HG03354 (cell line): ENCODE results near the gene SLC7A1.

Experiments used
- ATAC-seq: cut with Tn5 transposase; IDR thresholded peaks from one replicate; pipeline ENCODE4 v1.9.1; 2021; ENCODE audit warnings: mild to moderate bottlenecking; ENCODE audit not compliant: unreplicated experiment, poor library complexity, severe bottlenecking

Gene SLC7A1

GRCh38 chr13:29499506-29500165, 95.9 kb downstream of the SLC7A1 start:
- ATAC-seq: no peak

DNA sequence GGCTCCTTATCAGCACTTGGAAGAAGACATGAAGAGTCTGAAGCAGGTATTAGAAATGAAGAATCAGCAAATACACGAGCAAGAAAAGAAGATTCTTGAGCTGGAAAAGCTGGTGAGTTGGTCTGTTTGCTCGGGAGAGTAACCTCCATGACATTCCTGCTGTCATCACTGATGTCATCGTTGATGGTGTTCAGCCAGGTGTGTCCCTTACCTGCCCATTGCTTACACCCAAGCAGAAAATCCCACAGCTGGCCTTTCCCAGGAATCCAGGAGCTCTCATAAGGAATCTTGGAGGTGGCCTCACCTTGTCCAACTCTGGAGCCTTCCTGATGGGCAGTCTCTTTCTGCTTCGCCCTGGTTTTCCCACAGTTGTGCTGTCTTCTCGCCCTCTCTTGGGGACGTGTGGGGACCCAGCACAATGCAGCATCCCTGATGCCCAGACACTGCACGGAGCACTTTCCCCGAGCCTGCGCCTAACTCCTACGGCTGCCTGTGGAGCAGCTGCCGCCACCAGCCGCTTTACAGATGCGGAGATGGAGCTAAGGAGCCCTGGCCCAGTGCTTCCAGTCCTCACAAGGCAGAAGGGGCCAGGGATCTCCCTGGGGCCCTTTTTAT, 97.0 kb downstream of the SLC7A1 start:
- ATAC-seq: no peak

GRCh38 chr13:29497137-29497654, 98.3 kb downstream of the SLC7A1 start:
- ATAC-seq: no peak

DNA sequence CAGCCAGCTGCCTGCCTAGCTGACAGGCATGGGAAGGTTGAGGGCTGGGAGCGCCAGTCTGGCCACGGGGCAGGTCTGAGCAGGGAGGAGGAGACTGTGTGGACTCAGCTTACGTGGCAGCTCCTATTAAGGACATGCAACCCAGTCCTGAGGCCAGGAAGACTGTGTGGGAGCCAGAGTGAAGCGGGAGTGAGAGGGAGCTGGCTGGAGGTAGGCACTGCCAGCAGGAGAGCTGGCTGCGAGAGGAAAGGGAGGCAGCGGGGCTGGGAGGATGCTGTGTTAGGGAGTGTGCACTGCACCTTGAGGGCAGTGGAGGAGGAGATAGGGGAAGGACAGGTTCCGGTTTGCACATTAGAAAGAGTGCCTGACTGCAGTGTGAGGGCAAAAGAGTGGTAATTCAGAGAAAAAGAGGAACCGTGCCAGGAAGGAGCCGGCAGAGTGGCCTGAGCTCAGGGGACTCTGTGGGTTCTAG, 99.2 kb downstream of the SLC7A1 start:
- no peak for ATAC-seq

GRCh38 chr13:29494520-29494919, 101.0 kb downstream of the SLC7A1 start:
- ATAC-seq: no peak

GRCh38 chr13:29493796-29494195, 101.7 kb downstream of the SLC7A1 start:
- ATAC-seq: no peak

GRCh38 chr13:29491248-29491647, 104.2 kb downstream of the SLC7A1 start:
- no peak for ATAC-seq

DNA sequence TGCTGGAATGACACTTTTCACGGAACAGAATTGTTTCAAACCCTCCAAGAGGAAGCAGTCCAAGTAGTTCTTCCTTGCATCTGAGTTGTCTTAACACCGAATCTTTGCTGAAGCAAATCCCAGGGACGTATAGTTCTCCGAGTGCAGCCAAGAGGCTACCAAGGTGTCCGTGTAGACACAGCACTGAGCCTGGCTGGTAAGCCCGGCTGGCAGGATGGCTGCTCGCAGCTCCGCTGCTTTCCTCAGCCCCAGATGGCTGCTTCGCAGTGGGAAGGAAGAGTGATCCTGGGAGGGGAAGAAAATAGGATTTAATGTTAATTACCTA, 105.0 kb downstream of the SLC7A1 start:
- ATAC-seq: no peak

DNA sequence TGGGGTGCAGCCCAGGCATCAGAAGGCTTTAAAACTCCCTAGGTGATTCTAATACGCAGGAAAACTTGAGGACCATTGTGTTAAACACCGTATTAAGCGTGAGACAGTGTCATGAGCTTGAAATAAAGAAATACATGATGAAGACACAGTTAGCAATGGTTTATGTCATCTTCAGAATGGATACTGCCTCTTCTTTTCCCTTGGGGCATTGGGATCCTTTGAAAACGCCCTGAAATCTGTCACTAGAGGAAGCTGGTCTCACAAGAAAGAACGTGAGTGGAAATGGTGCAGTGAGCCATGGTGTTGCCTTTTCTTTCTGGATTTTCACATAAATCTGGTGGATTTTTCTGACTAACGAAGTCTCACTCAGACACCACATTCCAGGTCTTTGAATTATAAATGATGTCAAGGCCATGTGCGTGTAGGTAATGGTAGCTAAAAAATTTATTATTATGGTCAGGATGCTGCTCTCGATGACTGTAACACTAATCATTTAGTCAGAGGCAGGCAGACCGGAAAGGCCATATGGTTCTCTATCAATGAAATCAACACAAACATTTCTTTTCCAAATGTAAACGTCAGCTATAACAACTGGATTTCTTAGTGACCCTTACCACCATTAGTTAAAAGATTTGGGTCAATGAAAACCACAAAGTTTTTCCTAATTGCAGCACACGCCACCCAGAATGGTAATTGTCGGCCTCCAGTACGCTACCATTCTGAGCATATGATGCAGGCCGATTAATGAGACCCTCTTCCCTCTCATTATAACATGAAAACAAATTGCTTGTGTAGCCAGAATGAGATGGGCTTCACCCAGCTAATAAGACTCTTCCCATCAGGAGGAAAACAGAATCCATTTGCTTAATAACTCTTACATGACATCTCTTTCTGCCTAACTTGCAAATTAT, 105.6 kb downstream of the SLC7A1 start:
- no peak for ATAC-seq

DNA sequence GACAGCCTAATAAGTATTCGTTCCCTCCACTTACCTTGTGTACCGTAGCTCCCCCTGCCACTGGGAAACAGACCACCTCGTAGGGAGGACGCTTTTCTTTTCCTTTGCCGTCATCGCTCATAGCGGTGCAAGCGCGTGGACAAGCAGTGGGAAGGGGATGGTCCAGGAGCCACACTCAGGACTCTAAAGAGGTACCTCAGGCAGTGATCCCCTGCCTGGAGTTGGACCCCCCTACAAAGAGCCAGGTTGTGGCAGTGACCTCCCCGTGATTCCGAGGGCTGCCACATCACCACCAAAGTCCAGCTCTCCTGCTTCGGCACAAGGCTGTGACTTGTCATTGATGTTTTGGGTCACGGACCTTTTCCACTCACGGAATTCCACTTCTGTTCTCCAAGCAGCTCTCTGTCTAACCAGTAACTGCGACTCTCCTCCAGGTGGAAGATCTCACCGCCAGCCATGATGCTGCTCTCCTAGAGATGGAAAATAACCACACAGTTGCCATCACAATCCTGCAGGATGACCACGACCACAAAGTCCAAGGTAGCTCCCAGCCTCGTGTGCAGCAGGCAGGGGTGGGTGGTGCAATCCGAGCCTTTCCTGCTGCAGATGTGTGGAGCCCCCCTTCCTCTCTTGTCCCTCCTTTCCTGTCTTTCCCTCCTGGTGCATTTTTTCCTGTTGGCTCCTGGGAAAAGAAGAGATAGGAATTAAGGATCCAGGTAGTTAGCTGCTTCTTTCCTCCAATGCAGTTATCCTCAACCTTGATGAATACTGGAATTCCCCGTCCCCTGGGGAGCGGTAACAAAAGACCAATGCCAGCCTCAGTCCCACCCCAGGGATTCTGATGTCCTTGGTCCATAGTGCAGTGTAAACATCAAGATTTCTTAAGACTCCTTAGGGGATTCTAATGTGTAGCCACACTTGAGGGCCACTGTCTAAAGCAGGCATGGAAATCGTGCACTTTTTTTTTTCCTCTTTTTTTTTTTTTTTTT, 107.7 kb downstream of the SLC7A1 start:
- no peak for ATAC-seq

DNA sequence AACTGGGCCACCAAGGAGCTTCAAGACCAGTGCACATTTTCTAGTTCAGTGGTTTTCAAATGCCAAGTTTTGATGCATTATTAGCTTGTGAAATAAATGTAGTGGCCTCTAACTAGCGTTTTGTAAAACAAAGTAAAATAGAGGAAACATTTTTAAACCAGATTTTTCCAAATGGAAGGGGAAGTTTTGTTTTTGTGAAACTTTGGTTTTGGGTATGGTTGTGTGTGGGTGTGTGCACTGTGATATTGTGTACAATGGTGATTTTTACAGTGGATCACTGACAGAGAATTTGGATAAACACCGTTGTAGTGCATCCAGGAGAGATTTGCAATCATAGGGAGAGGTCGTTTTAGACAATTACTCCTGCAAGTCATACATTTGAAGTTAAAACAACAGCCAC, 108.9 kb downstream of the SLC7A1 start:
- no peak for ATAC-seq

DNA sequence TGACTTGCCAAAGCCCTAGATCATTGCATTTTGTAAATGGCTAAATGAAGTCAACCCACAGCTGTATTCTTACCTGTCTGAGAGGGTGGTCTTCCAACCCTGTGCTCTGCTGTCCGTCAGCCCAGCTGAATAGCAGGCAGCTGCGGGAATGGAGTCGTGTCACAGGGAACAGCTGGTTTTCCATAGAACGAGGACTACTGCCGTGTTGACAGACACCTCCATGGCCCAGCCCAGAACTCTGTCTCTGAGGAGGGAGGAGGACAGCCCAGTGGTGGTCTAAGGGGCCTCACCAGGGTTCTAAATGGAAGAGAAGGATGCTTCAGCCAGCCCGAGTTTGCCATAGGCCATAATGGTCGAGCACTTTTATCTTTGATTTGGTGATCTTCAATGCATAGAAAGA, 110.7 kb downstream of the SLC7A1 start:
- no peak for ATAC-seq

DNA sequence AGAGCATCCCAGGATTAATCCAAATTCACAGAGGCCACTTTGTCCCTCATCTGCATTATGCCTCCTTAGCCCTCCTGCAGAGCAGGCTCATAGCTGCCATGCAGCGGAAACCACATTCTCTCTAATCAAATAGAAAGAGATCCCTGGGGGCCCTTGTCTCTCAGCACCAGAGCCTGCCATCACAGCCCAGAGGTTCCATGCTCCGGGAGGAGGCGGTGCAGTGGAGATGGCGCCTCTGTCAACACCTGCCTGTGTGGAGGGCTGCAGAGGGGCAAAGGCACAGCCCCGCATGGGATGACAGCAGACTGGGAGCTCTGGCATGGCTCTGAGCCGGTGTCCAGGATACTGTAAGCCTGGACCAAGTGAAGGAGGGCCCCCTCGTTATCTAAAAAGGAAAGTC, 111.3 kb downstream of the SLC7A1 start:
- no peak for ATAC-seq

DNA sequence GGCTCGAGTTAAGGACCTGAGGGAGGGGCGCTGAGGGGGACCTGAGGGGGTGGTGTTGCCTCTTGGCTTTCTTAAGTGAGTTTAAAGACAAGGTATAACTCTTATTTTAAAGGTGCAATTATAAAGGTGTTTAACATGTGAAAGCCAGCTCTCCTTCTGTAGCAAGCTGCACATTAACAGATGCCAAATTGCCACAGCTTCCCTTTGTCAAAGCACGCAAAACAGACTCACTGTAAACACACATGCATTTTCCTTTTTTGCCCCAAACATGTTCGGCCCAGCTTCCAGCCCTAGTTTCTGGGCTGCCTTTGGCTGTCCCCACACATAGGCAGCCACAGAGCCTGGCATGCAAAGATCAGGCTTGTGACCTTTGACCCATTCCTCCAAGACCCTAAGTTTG, 111.9 kb downstream of the SLC7A1 start:
- ATAC-seq: no peak

GRCh38 chr13:29483211-29483610, 112.3 kb downstream of the SLC7A1 start:
- no peak for ATAC-seq

- no peak for ATAC-seq
Measured at GRCh38 chr13:29482504-29482903, 113.0 kb downstream of the SLC7A1 start.

- ATAC-seq: no peak
Measured at GRCh38 chr13:29481603-29482002, 113.9 kb downstream of the SLC7A1 start.

- no peak for ATAC-seq
Measured at GRCh38 chr13:29480893-29481525, 114.5 kb downstream of the SLC7A1 start.
